Activated gamma-delta T cell (primary cell): ENCODE results near the gene GRAMD4.

ENCODE experiments used
- DNase-seq: peaks from one replicate; lab custom pipeline; 2025; lab: John Stamatoyannopoulos, UW

GRAMD4 gene

GRCh38 chr22:46596819-46597218 lies 23.4 kb upstream of the GRAMD4 start:
- DNase-seq, result no peak

GRCh38 chr22:46598224-46598623 lies 22.0 kb upstream of the GRAMD4 start:
- no peak for DNase-seq

- no peak for DNase-seq
These were observed 21.3 kb upstream of the GRAMD4 start for GRCh38 chr22:46598737-46599424.

- no peak for DNase-seq
These were observed 19.9 kb upstream of the GRAMD4 start for GRCh38 chr22:46600273-46600796.

GRCh38 chr22:46602025-46602424 lies 18.2 kb upstream of the GRAMD4 start:
- no peak for DNase-seq

GRCh38 chr22:46604306-46604690 lies 15.9 kb upstream of the GRAMD4 start:
- no peak for DNase-seq

GRCh38 chr22:46605117-46605516 lies 15.1 kb upstream of the GRAMD4 start:
- DNase-seq, result no peak

- no peak for DNase-seq
These were observed 13.3 kb upstream of the GRAMD4 start for GRCh38 chr22:46606886-46607285.

- DNase-seq, result no peak
These were observed 12.6 kb upstream of the GRAMD4 start for GRCh38 chr22:46607483-46608114.

- no peak for DNase-seq
These were observed 11.0 kb upstream of the GRAMD4 start for GRCh38 chr22:46609175-46609690.

- no peak for DNase-seq
These were observed 10.4 kb upstream of the GRAMD4 start for GRCh38 chr22:46609724-46610201.

GRCh38 chr22:46610356-46610755 lies 9.8 kb upstream of the GRAMD4 start:
- no peak for DNase-seq

- no peak for DNase-seq
These were observed 9.0 kb upstream of the GRAMD4 start for GRCh38 chr22:46611189-46611588.

- DNase-seq, result no peak
These were observed 7.8 kb upstream of the GRAMD4 start for GRCh38 chr22:46612341-46612903.

- no peak for DNase-seq
These were observed 7.1 kb upstream of the GRAMD4 start for GRCh38 chr22:46612904-46613605.

GRCh38 chr22:46613606-46614021 lies 6.6 kb upstream of the GRAMD4 start:
- DNase-seq, result no peak

GRCh38 chr22:46614025-46614931 lies 5.9 kb upstream of the GRAMD4 start:
- peak; percentile 32 for DNase-seq

GRCh38 chr22:46617207-46617985 lies 2.8 kb upstream of the GRAMD4 start:
- no peak for DNase-seq

GRCh38 chr22:46617986-46618647 lies 2.1 kb upstream of the GRAMD4 start:
- DNase-seq, result no peak

- no peak for DNase-seq
These were observed 1.5 kb upstream of the GRAMD4 start for GRCh38 chr22:46618667-46619066.
